Breast epithelium (tissue), 4 donors: ENCODE data around the gene ADGRA1. TPM values are rescaled to one million over a fixed set of nuclear protein-coding genes. Genes with fewer than 3 reads are reported as not detected.
A peak's percentile ranks its signal among the peaks of the same experiment; 100 is the strongest.
"Not testable (repeated sequence)": the region's sequence is repeated elsewhere in the genome, so short reads cannot be mapped to it uniquely, and the experiment has no call there.

Experiments
- DNase-seq, 2 donors: peaks; one replicate each; pipeline ENCODE4 v3.0.0-alpha.2; 2019; ENCODE audit warnings: low spot score in 2 of 2
- H3K27ac ChIP-seq, 2 donors: fragments of 200-600 bp; sonication (generic) in 1 of 2; one replicate each; pipeline ENCODE4 v1.5.1; 2016 to 2019; ENCODE audit warnings: mild to moderate bottlenecking in 1 of 2
- H3K27me3 ChIP-seq, 2 donors: fragments of 200-600 bp; sonication (generic) in 1 of 2; one replicate each; pipeline versions ENCODE4 v1.5.1 to v1.6.0; 2017 to 2019; ENCODE audit warnings: control low read depth in 1 of 2, mild to moderate bottlenecking in 1 of 2
- H3K36me3 ChIP-seq: fragments of 200-600 bp; one replicate; pipeline ENCODE4 v1.5.1; 2019
- H3K4me1 ChIP-seq, 2 donors: fragments of 200-600 bp; sonication (generic); one replicate each; pipeline ENCODE4 v1.5.1; 2016 to 2019; ENCODE audit warnings: control low read depth in 1 of 2
- H3K4me3 ChIP-seq, 3 donors: fragments of 200-600 bp; sonication (generic); 1 replicate in 2 of 3; 2 replicates in 1 of 3; pipeline ENCODE4 v1.5.1; 2016 to 2019; ENCODE audit warnings: mild to moderate bottlenecking in 3 of 3, moderate library complexity in 2 of 3
- H3K9me3 ChIP-seq, 2 donors: fragments of 200-600 bp; sonication (generic) in 1 of 2; one replicate each; pipeline ENCODE4 v1.5.1; 2016 to 2019; ENCODE audit warnings: control low read depth in 1 of 2
- POLR2A ChIP-seq: fragments of 450-650 bp; IDR thresholded peaks from one replicate; pipeline ENCODE4 v1.6.1; 2016; ENCODE audit warnings: antibody characterized with exemption, mild to moderate bottlenecking, moderate library complexity
- POLR2AphosphoS5 ChIP-seq, 3 donors: sonication (generic); formaldehyde crosslinking; IDR thresholded peaks; one replicate each; pipeline ENCODE4 v1.6.1; 2017; ENCODE audit warnings: antibody characterized with exemption in 3 of 3
- intact Hi-C: fragments of 100-400 bp; cut with DNase I; formaldehyde crosslinking; loops from one replicate; pipeline ENCODE4 v1.15.1; 2023; ENCODE audit warnings: low total_unique reads
- total RNA-seq, 3 donors: library from RNA; depleted of rRNA; stranded (reverse); fragments of >200 nt; gene quantifications; one replicate each; pipeline ENCODE4 v1.1.0, GENCODE V29; 2016
- TF ChIP-seq, protein P1 (sequence below), 3 donors: fragments of 450-650 bp; IDR thresholded peaks; one replicate each; pipeline ENCODE4 v1.5.1; 2016 to 2017; ENCODE audit warnings: antibody characterized with exemption in 3 of 3, mild to moderate bottlenecking in 3 of 3, moderate library complexity in 3 of 3

The ADGRA1 gene
- total RNA-seq, 3 donors from 2014 or later = 0.33 TPM; not detected in 2

DNA sequence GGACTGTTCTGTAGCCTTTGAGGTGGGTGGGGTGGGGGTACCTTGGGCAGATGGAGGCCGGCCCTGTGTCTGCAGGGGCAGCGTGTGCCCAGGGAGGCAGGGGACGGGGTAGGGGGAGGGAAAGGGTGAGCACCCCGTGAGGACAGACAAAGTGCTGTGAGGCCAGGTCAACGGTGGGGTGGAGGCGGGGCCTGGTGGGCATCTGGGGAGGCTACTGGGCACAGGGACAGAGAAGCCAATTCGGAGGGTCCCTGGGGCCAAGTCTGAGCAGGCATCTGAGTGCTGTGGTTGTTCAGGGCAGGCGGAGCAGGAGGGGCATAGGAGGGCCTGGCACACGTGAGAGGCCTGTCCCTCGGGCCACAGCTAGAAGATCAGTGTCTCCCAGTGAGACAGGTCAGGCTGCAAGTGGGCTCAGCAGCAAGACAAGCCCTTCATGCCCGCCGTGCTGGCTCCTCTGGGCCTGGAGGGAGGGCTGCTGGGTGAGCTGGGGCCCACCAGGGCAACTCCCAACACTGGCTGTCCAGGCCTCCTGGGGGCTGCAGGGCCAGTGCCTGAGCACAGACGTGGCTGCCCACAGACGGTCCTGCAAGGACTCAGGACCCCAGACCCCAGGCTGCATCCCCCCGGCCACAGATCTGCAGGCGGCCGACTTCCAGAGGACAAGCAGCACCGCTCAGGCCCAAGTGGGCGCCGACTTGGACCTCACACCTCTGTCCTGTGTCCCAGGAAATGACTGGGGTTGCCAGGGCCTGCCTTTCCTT is 45.9 kb downstream of the ADGRA1 start:
- peaks cover 0 to 40% of the 10 kb centered on the region in 2 donors for H3K27me3 ChIP-seq
- no peaks in the 10 kb centered on the region for H3K4me1 ChIP-seq
- TF ChIP-seq POLR2A (no peak), POLR2AphosphoS5 (IDR thresholded peaks at IDR 0.05) (no peak)
- TF ChIP-seq, protein P1, sequence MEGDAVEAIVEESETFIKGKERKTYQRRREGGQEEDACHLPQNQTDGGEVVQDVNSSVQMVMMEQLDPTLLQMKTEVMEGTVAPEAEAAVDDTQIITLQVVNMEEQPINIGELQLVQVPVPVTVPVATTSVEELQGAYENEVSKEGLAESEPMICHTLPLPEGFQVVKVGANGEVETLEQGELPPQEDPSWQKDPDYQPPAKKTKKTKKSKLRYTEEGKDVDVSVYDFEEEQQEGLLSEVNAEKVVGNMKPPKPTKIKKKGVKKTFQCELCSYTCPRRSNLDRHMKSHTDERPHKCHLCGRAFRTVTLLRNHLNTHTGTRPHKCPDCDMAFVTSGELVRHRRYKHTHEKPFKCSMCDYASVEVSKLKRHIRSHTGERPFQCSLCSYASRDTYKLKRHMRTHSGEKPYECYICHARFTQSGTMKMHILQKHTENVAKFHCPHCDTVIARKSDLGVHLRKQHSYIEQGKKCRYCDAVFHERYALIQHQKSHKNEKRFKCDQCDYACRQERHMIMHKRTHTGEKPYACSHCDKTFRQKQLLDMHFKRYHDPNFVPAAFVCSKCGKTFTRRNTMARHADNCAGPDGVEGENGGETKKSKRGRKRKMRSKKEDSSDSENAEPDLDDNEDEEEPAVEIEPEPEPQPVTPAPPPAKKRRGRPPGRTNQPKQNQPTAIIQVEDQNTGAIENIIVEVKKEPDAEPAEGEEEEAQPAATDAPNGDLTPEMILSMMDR (IDR thresholded peaks at IDR 0.05) = no peak
- H3K36me3 ChIP-seq = no peaks in the 10 kb centered on the region
- H3K27ac ChIP-seq = no peak overlapping the region
- peak in 1 of 2 donors; percentile 50 for DNase-seq
- intact Hi-C loops = no loop called here
- no peaks in the 10 kb centered on the region for H3K9me3 ChIP-seq
- H3K4me3 ChIP-seq = no peak overlapping the region

- no peaks in the 10 kb centered on the region for H3K4me1 ChIP-seq
- DNase-seq = peak in 1 of 2 donors; percentile 36
- no peak overlapping the region for H3K4me3 ChIP-seq
- no peak for TF ChIP-seq POLR2A
- no peak for TF ChIP-seq POLR2AphosphoS5 (IDR thresholded peaks at IDR 0.05)
- TF ChIP-seq, protein P1 (IDR thresholded peaks at IDR 0.05) = no peak
- intact Hi-C loops = no loop called here
- H3K36me3 ChIP-seq = no peaks in the 10 kb centered on the region
- H3K9me3 ChIP-seq = no peaks in the 10 kb centered on the region
- peaks cover 0 to 38% of the 10 kb centered on the region in 2 donors for H3K27me3 ChIP-seq
- H3K27ac ChIP-seq = no peak overlapping the region
Measured at GRCh38 chr10:133134411-133135115, 46.8 kb downstream of the ADGRA1 start.

DNA sequence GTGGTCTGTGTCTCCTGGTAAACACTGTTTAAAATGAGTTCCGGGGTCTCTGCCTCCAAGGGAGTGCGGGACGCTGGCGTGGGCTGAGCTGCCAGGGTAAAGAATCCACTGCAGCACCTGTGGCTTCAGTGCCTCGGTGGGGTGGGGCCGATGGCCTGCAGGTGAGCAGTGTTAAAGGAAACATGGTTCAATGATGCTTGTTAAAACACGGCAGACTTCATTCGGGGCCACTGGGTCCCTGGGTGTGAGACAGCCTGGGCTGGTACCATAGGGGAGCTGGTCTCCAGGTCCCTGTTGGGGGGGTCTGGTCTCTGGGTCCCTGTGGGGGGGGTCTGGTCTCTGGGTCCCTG is 47.4 kb downstream of the ADGRA1 start:
- Histone ChIP-seq H3K4me3 (no peak overlapping the region), H3K4me1 (no peaks in the 10 kb centered on the region), H3K36me3 (no peaks in the 10 kb centered on the region), H3K27ac (no peak overlapping the region), H3K27me3 (peaks cover 0 to 34% of the 10 kb centered on the region in 2 donors), H3K9me3 (no peaks in the 10 kb centered on the region)
- intact Hi-C loops = no loop called here
- TF ChIP-seq POLR2AphosphoS5 (IDR thresholded peaks at IDR 0.05) (no peak), POLR2A (no peak)
- TF ChIP-seq, protein P1 (IDR thresholded peaks at IDR 0.05) = no peak
- DNase-seq = no peak

DNA sequence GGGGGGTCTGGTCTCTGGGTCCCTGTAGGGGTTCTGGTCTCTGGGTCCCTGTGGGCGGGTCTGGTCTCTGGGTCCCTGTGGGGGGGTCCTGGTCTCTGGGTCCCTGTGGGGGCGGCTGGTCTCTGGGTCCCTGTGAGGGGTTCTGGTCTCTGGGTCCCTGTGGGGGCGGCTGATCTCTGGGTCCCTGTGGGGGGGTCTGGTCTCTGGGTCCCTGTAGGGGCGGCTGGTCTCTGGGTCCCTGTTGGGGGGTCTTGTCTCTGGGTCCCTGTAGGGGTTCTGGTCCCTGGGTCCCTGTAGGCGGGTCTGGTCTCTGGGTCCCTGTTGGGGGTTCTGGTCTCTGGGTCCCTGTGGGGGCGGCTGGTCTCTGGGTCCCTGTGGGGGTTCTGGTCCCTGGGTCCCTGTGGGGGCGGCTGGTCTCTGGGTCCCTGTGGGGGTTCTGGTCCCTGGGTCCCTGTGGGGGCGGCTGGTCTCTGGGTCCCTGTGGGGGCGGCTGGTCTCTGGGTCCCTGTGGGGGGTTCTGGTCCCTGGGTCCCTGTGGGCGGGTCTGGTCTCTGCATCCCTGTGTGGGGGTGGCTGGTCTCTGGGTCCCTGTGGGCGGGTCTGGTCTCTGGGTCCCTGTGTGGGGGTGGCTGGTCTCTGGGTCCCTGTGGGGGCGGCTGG is 49.9 kb downstream of the ADGRA1 start:
- H3K4me1 ChIP-seq, H3K4me3 ChIP-seq, DNase-seq, H3K36me3 ChIP-seq, H3K9me3 ChIP-seq, intact Hi-C loops, H3K27ac ChIP-seq: not testable (repeated sequence)
- H3K27me3 ChIP-seq = peaks cover 4 to 38% of the 10 kb centered on the region in 2 donors

DNA sequence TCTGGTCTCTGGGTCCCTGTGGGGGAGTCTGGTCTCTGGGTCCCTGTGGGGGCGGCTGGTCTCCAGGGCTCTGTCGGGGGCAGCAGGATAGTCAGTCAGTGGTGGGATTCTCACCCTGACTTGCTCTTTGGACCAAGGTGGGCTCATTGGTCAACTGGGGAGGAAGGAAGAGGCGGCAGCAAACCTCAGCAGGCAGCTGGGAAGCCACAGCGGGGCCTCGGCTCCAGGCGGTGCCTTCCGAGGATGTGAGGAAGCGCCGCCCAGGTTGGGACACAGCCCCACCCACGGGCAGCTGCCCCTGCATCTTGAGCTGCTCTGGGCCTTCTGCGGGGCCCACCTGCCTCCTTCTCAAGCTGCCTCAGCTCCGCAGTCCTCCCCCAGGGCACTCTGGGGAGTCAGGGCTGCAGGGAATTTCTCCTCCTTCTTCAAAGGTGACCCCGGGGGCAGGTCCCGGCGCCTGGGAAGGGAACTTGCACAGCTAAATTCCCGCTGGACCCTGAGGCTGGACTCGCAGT is 51.9 kb downstream of the ADGRA1 start:
- no peak overlapping the region for H3K4me3 ChIP-seq
- no peaks in the 10 kb centered on the region for H3K9me3 ChIP-seq
- peak in 1 of 2 donors; percentile 24 for DNase-seq
- H3K36me3 ChIP-seq = no peaks in the 10 kb centered on the region
- H3K27me3 ChIP-seq = peaks cover 4 to 29% of the 10 kb centered on the region in 2 donors
- intact Hi-C loops = no loop called here
- TF ChIP-seq, protein P1 (IDR thresholded peaks at IDR 0.05) = no peak
- no peak for TF ChIP-seq POLR2A
- no peak for TF ChIP-seq POLR2AphosphoS5 (IDR thresholded peaks at IDR 0.05)
- no peak overlapping the region for H3K27ac ChIP-seq
- H3K4me1 ChIP-seq = no peaks in the 10 kb centered on the region
